Measurements from ENCODE around the gene ADTRP. TPM values are rescaled to one million over a fixed set of nuclear protein-coding genes. Genes with fewer than 3 reads are reported as not detected.

ADTRP gene
- total RNA-seq, 1 donor from 2014 or later, result 3.4 TPM

DNA sequence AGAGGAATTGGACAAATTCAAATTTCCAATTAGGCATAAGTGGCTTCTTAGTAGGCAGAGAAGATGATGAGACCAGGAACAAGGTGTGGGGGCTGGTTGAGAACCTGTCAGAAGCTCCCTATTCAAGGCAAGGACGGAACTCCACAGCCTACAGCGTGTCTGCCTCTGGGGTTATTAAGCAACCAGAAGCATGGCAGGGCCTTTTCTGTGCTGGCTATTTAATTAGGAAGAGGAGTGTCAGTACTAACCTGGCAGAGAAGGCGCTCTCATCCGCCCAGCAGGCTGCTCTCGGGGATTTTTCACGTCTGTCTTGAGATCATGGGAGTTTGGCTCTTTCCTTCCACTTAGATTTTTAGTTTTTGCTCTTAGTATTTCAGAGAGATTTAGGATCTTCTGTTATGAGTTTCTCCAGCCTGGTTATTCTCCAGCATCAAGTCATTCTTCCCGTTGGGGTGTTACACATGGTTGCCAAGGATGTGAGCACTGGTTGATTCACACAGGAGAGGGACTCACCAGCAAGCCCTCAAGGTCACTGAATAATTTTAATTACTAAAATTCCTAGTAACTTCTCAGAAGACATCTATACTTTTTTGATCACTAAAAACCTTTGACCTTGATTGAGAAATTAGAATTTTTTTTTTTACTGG, 23.9 kb downstream of the ADTRP start:
- no peaks in the 10 kb centered on the region for H3K27me3 Mint-ChIP-seq (ENCODE audit: low read depth)
- no peaks in the 10 kb centered on the region for H3K4me1 Mint-ChIP-seq
- no peak overlapping the region for H3K27ac Mint-ChIP-seq
- H3K36me3 Mint-ChIP-seq, result no peaks in the 10 kb centered on the region
- DNase-seq (ENCODE audit: low spot score in 2 of 2, unreplicated experiment in 2 of 2), result no peak
- TF ChIP-seq, protein P1, sequence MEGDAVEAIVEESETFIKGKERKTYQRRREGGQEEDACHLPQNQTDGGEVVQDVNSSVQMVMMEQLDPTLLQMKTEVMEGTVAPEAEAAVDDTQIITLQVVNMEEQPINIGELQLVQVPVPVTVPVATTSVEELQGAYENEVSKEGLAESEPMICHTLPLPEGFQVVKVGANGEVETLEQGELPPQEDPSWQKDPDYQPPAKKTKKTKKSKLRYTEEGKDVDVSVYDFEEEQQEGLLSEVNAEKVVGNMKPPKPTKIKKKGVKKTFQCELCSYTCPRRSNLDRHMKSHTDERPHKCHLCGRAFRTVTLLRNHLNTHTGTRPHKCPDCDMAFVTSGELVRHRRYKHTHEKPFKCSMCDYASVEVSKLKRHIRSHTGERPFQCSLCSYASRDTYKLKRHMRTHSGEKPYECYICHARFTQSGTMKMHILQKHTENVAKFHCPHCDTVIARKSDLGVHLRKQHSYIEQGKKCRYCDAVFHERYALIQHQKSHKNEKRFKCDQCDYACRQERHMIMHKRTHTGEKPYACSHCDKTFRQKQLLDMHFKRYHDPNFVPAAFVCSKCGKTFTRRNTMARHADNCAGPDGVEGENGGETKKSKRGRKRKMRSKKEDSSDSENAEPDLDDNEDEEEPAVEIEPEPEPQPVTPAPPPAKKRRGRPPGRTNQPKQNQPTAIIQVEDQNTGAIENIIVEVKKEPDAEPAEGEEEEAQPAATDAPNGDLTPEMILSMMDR (IDR thresholded peaks at IDR 0.05; ENCODE audit: unreplicated experiment), result no peak
- no peak overlapping the region for H3K4me3 Mint-ChIP-seq
- H3K9me3 Mint-ChIP-seq, result peaks cover 17% of the 10 kb centered on the region

DNA sequence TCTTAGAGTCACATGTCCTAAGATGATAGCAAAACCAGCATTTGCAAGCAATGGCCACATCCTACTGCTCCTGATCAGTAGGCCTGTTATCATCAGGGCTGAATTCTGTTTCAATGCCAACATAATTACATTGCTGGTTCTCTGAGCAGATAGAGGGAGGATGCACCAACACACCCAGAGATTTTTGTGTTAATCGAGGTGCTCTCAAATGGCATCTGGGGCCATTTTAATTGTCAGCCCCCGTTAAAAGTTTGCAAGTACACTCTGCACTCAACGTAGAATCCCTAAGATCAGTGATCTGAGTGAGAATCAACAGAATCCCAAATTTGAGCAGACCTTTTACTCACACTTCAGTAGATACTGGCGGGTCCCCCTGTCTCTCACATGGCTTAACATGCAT, 24.8 kb downstream of the ADTRP start:
- Mint-ChIP-seq H3K9me3 (peaks cover 17% of the 10 kb centered on the region), H3K27ac (no peak overlapping the region), H3K27me3 (ENCODE audit: low read depth) (no peaks in the 10 kb centered on the region), H3K36me3 (no peaks in the 10 kb centered on the region), H3K4me1 (no peaks in the 10 kb centered on the region), H3K4me3 (no peak overlapping the region)
- TF ChIP-seq, protein P1 (IDR thresholded peaks at IDR 0.05; ENCODE audit: unreplicated experiment), result no peak
- no peak for DNase-seq (ENCODE audit: low spot score in 2 of 2, unreplicated experiment in 2 of 2)

DNA sequence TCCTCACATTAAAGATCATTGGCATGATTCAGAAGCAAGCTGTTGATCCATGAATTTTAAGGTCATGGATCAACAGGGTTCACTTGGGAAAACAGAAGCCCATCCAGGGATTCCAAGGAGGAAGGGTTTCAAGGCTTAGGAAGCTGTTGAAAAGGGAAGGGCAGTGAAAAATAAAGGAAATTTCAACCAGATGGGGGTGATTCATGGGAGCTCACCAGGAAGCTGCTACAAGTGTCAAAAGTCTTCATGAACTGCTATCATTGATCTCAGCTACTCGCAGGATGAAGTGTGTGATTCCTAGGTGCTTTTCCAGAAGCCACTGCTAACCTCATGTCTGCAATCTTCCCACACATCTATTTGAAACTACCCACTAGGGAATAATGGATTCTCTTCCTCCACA, 26.2 kb downstream of the ADTRP start:
- Mint-ChIP-seq H3K27me3 (ENCODE audit: low read depth) (no peaks in the 10 kb centered on the region), H3K36me3 (no peaks in the 10 kb centered on the region), H3K27ac (no peak overlapping the region), H3K4me3 (no peak overlapping the region), H3K9me3 (peaks cover 10% of the 10 kb centered on the region), H3K4me1 (no peaks in the 10 kb centered on the region)
- TF ChIP-seq, protein P1 (IDR thresholded peaks at IDR 0.05; ENCODE audit: unreplicated experiment), result no peak
- no peak for DNase-seq (ENCODE audit: low spot score in 2 of 2, unreplicated experiment in 2 of 2)

DNA sequence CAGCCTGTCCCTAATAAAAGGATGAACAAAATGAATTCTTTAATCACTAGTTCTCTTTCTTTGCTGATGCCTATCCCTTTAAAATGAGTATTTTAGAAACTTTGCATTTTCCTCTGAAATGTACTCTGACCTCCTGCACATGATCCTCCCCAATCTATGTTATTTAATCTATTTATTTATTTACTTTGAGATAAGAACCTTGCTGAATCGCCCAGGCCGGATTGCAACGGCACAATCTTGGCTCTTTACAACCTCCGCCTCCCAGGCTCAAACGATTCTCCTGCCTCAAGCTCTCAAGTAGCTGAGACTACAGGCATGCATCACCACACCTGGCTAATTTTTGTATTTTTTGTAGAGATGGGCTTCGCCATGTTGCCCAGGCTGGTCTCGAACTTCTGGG, 27.9 kb downstream of the ADTRP start:
- H3K4me1 Mint-ChIP-seq, result no peaks in the 10 kb centered on the region
- no peak for DNase-seq (ENCODE audit: low spot score in 2 of 2, unreplicated experiment in 2 of 2)
- H3K9me3 Mint-ChIP-seq, result no peaks in the 10 kb centered on the region
- H3K4me3 Mint-ChIP-seq, result no peak overlapping the region
- TF ChIP-seq, protein P1 (IDR thresholded peaks at IDR 0.05; ENCODE audit: unreplicated experiment), result no peak
- no peaks in the 10 kb centered on the region for H3K27me3 Mint-ChIP-seq (ENCODE audit: low read depth)
- no peak overlapping the region for H3K27ac Mint-ChIP-seq
- H3K36me3 Mint-ChIP-seq, result no peaks in the 10 kb centered on the region

DNA sequence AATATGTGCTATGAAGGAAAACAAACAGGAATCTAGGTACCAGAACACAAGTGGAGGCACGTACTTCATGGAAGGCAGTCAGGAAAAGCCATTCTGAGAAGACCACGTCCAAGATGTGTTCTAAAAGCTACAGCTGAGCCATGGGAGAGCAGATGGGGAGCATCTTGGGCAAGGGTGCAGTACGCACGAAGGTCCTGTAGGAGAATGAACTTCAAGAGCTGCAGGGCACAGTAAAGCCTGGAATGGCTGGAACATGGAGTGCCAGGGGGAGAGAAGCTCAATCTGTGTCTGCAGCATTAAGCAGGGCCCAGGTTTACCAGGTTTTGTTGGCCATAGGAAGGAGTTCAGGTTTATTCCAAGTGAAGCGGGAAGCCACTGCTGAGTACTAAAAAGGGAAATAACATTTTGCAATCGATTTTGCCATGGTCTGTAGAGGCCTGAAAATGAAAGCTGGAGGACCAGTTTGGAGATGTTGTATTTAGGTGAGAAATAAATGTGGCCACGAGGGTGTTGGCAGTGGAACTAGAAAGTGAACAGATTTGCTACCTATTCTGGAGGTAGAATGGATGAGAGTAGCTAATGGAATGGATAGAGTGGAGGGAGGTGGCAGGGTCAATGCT, 29.9 kb downstream of the ADTRP start:
- TF ChIP-seq, protein P1 (IDR thresholded peaks at IDR 0.05; ENCODE audit: unreplicated experiment), result no peak
- no peak overlapping the region for H3K27ac Mint-ChIP-seq

More for the DNA sequence above, 29.9 kb downstream of the ADTRP start:
- H3K36me3 Mint-ChIP-seq, result no peaks in the 10 kb centered on the region
- H3K4me3 Mint-ChIP-seq, result no peak overlapping the region
- DNase-seq (ENCODE audit: low spot score in 2 of 2, unreplicated experiment in 2 of 2), result no peak
- H3K9me3 Mint-ChIP-seq, result peaks cover 3% of the 10 kb centered on the region
- no peaks in the 10 kb centered on the region for H3K27me3 Mint-ChIP-seq (ENCODE audit: low read depth)
- H3K4me1 Mint-ChIP-seq, result no peaks in the 10 kb centered on the region

Data from mesothelial cell of epicardium (in vitro differentiated cells).